Keratinocyte (primary cell): Measurements from ENCODE around the gene PDK2. TPM values are rescaled to one million over a fixed set of nuclear protein-coding genes. Genes with fewer than 3 reads are reported as not detected.
A peak's percentile ranks its signal among the peaks of the same experiment; 100 is the strongest.

Experiments used
- DNase-seq: peaks from one replicate; pipeline ENCODE4 v3.0.0-alpha.2; 2011; ENCODE audit warnings: low read depth, missing footprints, low spot score
- FAIRE-seq: peaks from 2 replicates; lab custom pipeline; 2011; peaks lifted over from hg19 to GRCh38; lab: Jason Lieb, UNC
- H2AFZ ChIP-seq: 2 replicates; pipeline ENCODE4 v1.6.0; 2012; ENCODE audit warnings: low read length, control low read depth, inconsistent platforms; ENCODE audit not compliant: control insufficient read depth
- H3K27ac ChIP-seq: 2 replicates; pipeline ENCODE4 v1.5.1; 2011; ENCODE audit warnings: low read length; ENCODE audit not compliant: control insufficient read depth, insufficient read depth
- H3K27me3 ChIP-seq: 3 replicates; pipeline ENCODE4 v1.6.0; 2011; ENCODE audit warnings: low read length; ENCODE audit not compliant: control insufficient read depth, insufficient read depth; ENCODE audit errors: extremely low read depth
- H3K36me3 ChIP-seq, 2 experiments: 2 replicates in 1 of 2; 3 replicates in 1 of 2; pipeline ENCODE4 v1.5.1; 2011; ENCODE audit warnings: low read length in 2 of 2, mild to moderate bottlenecking in 1 of 2; ENCODE audit not compliant: control insufficient read depth in 2 of 2, insufficient read depth in 2 of 2; ENCODE audit errors: extremely low read depth in 1 of 2
- H3K4me1 ChIP-seq: 3 replicates; pipeline ENCODE4 v1.5.1; 2011; ENCODE audit warnings: low read length; ENCODE audit not compliant: control insufficient read depth, insufficient read depth; ENCODE audit errors: extremely low read depth
- H3K4me2 ChIP-seq: 3 replicates; pipeline ENCODE4 v1.6.0; 2011; ENCODE audit warnings: low read depth, low read length; ENCODE audit not compliant: control insufficient read depth, insufficient read depth; ENCODE audit errors: extremely low read depth
- H3K4me3 ChIP-seq, 3 experiments: fragments of 200-600 bp in 1 of 3; sonication (generic) in 1 of 3; 2 replicates in 2 of 3; 3 replicates in 1 of 3; pipeline ENCODE4 v1.5.1; 2011 to 2016; ENCODE audit warnings: low read length in 3 of 3, mild to moderate bottlenecking in 3 of 3, control low read depth in 2 of 3, inconsistent platforms in 1 of 3, low read depth in 1 of 3, mixed read lengths in 1 of 3, mixed run types in 1 of 3, moderate library complexity in 1 of 3; ENCODE audit not compliant: control insufficient read depth in 2 of 3, insufficient read depth in 2 of 3; ENCODE audit errors: extremely low read depth in 1 of 3
- H3K79me2 ChIP-seq: 2 replicates; pipeline ENCODE4 v1.6.0; 2012; ENCODE audit warnings: low read length; ENCODE audit not compliant: control insufficient read depth, insufficient read depth
- H3K9ac ChIP-seq: 3 replicates; pipeline ENCODE4 v1.6.0; 2011; ENCODE audit warnings: low read length; ENCODE audit not compliant: control insufficient read depth, insufficient read depth; ENCODE audit errors: extremely low read depth
- H3K9me1 ChIP-seq: 3 replicates; pipeline ENCODE4 v1.6.0; 2011; ENCODE audit warnings: low read length; ENCODE audit not compliant: control insufficient read depth, insufficient read depth; ENCODE audit errors: extremely low read depth
- H3K9me3 ChIP-seq: 2 replicates; pipeline ENCODE4 v1.5.1; 2012; ENCODE audit warnings: low read depth, low read length; ENCODE audit not compliant: control insufficient read depth
- H4K20me1 ChIP-seq: 3 replicates; pipeline ENCODE4 v1.6.0; 2011; ENCODE audit warnings: low read length; ENCODE audit not compliant: control insufficient read depth, insufficient read depth; ENCODE audit errors: extremely low read depth
- EZH2 ChIP-seq: IDR thresholded peaks from one replicate; pipeline ENCODE4 v1.6.1; 2012; ENCODE audit warnings: inconsistent platforms, mild to moderate bottlenecking, low read length, moderate library complexity
- dilution Hi-C: fragments of 300-500 bp; cut with MboI; formaldehyde crosslinking; loops from one replicate; pipeline ENCODE4 v1.7.0; 2020; ENCODE audit warnings: low sequenced_read_pairs; ENCODE audit not compliant: extremely low pct_ligation_motif_present
- polyA plus RNA-seq, 5 experiments: library from polyadenylated mRNA; depleted of rRNA in 3 of 5; stranded (reverse) in 3 of 5; stranded (forward) in 1 of 5; unstranded in 1 of 5; fragments of >200 nt; gene quantifications; 1 replicate in 1 of 5; 2 replicates in 3 of 5; 3 replicates in 1 of 5; pipeline versions ENCODE4 v1.2.1 to v1.2.3, GENCODE V29; 2011 to 2012; ENCODE audit warnings: missing spikeins in 2 of 5, low read depth in 1 of 5, low replicate concordance in 1 of 5
- TF ChIP-seq, protein P1 (sequence below), 3 experiments: IDR thresholded peaks in 1 of 3; conservative IDR thresholded peaks in 1 of 3; optimal IDR thresholded peaks in 1 of 3; 2 replicates in 2 of 3; 3 replicates in 1 of 3; pipeline versions ENCODE3 to v1.5.1; 2011; ENCODE audit warnings: low read length in 3 of 3, mild to moderate bottlenecking in 3 of 3, moderate library complexity in 2 of 3, control low read depth in 1 of 3, inconsistent platforms in 1 of 3; ENCODE audit not compliant: insufficient read depth in 2 of 3; ENCODE audit errors: extremely low read depth in 1 of 3

PDK2 gene
- polyA plus RNA-seq, 1 donor (not counting 4 experiments of a cell fraction or from before 2014, with no cell fraction given): 7.5 TPM

DNA sequence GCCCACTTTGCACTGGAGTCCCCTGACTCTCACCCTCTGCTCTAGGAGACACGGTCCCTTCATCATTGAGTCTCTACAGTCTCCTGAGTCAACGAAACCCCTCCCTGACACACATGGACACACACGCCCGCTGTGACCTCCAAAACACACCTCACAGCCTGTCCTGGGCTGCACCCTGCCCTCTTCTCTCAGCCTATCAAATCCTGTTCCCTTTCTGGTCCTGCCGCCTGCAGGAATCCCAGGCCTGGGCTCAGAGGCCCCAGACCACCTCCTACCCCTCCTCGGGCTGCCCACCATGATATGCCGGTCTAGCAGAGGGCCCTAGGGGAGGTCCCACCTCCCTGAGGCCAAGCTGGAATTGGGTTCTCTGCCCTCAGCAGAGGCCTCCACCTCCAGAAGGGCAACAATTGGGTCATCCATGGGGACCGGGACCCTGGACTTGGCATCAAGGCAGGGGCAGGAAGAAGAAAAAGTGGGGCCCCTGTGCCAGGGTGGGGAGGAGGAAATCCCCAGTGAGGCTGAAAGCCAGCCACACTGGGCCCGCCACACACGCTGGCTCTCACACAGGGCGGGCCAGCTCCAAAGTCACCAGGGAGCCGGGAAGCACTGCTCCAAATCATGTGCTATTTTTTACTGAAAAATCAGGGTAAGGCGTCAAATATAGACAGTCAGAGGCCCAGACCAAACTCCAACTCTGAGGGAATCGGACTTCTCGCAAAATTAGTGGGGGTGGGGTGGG lies 51.9 kb downstream of the PDK2 start:
- Histone ChIP-seq H3K27me3 (no peaks in the 10 kb centered on the region), H3K79me2 (peaks cover 59% of the 10 kb centered on the region), H3K4me2 (peak overlapping the region; percentile 94), H3K27ac (no peak overlapping the region), H3K9ac (peak overlapping the region; percentile 67), H3K4me3 (peak overlapping the region; percentile 6 to 88 (median 70)), H3K36me3 (peaks cover 24 to 31% of the 10 kb centered on the region in 2 experiments), H4K20me1 (peaks cover 32% of the 10 kb centered on the region), H2AFZ (no peak overlapping the region), H3K9me3 (no peaks in the 10 kb centered on the region), H3K4me1 (peaks cover 34% of the 10 kb centered on the region), H3K9me1 (peaks cover 4% of the 10 kb centered on the region)
- no peak for TF ChIP-seq EZH2
- TF ChIP-seq, protein P1, sequence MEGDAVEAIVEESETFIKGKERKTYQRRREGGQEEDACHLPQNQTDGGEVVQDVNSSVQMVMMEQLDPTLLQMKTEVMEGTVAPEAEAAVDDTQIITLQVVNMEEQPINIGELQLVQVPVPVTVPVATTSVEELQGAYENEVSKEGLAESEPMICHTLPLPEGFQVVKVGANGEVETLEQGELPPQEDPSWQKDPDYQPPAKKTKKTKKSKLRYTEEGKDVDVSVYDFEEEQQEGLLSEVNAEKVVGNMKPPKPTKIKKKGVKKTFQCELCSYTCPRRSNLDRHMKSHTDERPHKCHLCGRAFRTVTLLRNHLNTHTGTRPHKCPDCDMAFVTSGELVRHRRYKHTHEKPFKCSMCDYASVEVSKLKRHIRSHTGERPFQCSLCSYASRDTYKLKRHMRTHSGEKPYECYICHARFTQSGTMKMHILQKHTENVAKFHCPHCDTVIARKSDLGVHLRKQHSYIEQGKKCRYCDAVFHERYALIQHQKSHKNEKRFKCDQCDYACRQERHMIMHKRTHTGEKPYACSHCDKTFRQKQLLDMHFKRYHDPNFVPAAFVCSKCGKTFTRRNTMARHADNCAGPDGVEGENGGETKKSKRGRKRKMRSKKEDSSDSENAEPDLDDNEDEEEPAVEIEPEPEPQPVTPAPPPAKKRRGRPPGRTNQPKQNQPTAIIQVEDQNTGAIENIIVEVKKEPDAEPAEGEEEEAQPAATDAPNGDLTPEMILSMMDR (optimal IDR thresholded peaks at IDR 0.05 in 1 of 3, IDR thresholded peaks at IDR 0.05 in 1 of 3, conservative IDR thresholded peaks at IDR 0.05 in 1 of 3; ENCODE audit: extremely low read depth in 1 of 3, insufficient read depth in 2 of 3, low read length in 3 of 3): no peak
- no peak for FAIRE-seq
- dilution Hi-C loops: no loop called here
- no peak for DNase-seq

DNA sequence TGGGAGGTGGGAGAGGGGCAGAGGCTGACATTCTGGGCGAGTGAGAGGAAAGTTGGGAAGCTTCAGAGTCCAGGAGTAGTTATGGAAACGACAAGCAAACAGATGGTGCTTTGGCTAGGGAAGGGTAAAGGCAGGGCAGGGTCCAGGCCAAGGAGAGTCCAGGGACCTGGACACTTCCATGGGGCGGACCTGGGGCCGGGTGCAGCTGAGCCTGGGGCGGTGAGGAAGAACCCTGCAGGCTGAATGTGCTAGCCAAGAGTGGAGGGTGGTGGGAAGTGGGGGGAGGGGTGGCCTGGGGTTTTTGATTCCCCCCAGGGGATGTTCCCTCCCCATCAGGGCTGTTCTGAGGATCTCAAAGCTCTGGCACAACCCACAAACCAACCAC lies 52.7 kb downstream of the PDK2 start:
- peaks cover 32% of the 10 kb centered on the region for H4K20me1 ChIP-seq
- H3K27ac ChIP-seq: no peak overlapping the region
- peaks cover 57% of the 10 kb centered on the region for H3K79me2 ChIP-seq
- dilution Hi-C loops: no loop called here
- no peak overlapping the region for H2AFZ ChIP-seq
- no peaks in the 10 kb centered on the region for H3K27me3 ChIP-seq
- H3K9me1 ChIP-seq: peaks cover 4% of the 10 kb centered on the region
- H3K9ac ChIP-seq: peak overlapping the region; percentile 67
- DNase-seq: no peak
- H3K36me3 ChIP-seq: peaks cover 21 to 27% of the 10 kb centered on the region in 2 experiments
- peak overlapping the region; percentile 94 for H3K4me2 ChIP-seq
- no peak for TF ChIP-seq EZH2
- TF ChIP-seq, protein P1 (optimal IDR thresholded peaks at IDR 0.05 in 1 of 3, IDR thresholded peaks at IDR 0.05 in 1 of 3, conservative IDR thresholded peaks at IDR 0.05 in 1 of 3; ENCODE audit: extremely low read depth in 1 of 3, insufficient read depth in 2 of 3, low read length in 3 of 3): no peak
- H3K4me3 ChIP-seq: peak overlapping the region; percentile 70 to 88 (median 76)
- no peaks in the 10 kb centered on the region for H3K9me3 ChIP-seq
- peaks cover 41% of the 10 kb centered on the region for H3K4me1 ChIP-seq
- FAIRE-seq: no peak
